Activated CD8-positive, alpha-beta memory T cell treated with anti-CD3 and anti-CD28 coated beads for 4 hours (primary cell): ENCODE results near the gene STYK1.
"Not testable (repeated sequence)": the region's sequence is repeated elsewhere in the genome, so short reads cannot be mapped to it uniquely, and the experiment has no call there.

Experiments
- DNase-seq, 2 donors: peaks; one replicate each; pipeline ENCODE4 v3.0.0-alpha.2; 2020; ENCODE audit warnings: low read depth in 2 of 2

STYK1 gene

GRCh38 chr12:10689146-10689545 lies 15.3 kb upstream of the STYK1 start:
- DNase-seq: no peak

DNA sequence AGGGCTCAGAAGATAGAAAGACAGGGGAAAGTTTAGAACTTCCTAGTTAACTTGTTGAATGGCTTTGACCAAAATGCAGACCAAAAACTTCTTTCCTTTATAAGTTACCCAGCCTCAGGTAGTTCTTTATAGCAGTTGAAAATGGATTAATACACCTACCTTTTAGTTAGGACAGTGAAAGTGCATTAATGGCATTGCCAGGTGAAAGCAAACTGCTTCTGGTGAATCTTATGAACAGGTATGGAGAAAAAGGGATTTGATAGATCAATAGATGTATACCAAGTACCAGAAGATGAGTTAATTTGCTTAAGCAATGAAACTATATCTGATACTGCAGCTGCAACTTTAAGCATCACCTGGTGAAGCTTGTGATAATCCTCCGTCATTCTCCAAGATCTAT lies 14.2 kb upstream of the STYK1 start:
- DNase-seq: no peak

DNA sequence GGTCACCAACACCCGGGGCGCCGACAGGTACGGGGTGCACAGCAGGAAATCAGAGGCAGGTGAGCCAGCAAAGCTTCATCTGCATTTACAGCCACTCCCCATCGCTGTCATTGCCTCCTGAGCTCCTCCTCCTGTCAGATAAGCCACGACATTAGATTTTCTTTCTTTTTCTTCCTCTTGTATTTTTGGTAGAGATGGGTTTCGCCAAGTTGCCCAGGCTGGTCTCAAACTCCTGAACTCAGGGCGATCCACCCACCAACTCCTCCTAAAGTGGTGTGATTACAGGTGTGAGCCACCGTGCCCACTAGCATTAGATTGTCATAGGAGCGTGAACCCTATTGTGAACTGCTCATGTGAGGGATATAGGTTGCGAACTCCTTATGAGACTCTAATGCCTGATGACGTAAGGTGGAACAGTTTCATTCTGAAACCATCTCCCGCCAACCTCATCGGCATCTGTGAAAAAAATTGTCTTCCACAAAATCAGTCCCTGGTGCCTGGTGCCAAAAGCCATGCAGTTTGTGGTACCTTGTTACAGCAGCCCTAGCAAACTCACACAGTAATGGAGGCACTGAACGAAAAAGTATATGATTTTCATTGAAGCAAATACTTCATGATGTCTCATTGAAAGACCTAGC lies 1.5 kb downstream of the STYK1 start:
- no peak for DNase-seq

DNA sequence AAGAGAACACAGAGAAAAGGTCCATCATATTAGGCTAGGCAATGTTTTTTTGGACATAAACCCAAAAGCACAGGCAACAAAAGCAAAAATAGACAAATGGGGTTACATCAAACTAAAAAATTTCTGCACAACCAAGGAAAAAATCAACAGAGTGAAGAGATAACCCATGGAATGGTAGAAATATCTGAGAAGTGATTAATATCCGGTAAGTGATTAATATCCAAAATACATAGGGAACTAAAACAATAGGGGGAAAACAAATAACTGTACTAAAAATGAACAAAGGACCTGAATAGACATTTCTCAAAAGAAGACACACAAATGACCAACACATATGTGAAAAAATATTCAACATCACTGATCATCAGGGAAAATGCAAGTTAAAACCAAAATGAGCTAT lies 4.3 kb downstream of the STYK1 start:
- no peak for DNase-seq

GRCh38 chr12:10668526-10668925 lies 5.3 kb downstream of the STYK1 start:
- no peak for DNase-seq

GRCh38 chr12:10667581-10667980 lies 6.3 kb downstream of the STYK1 start:
- DNase-seq: no peak

- no peak for DNase-seq
Measured at GRCh38 chr12:10664499-10664898, 9.4 kb downstream of the STYK1 start.

GRCh38 chr12:10663869-10664268 lies 10.0 kb downstream of the STYK1 start:
- DNase-seq: no peak

GRCh38 chr12:10661338-10661737 lies 12.5 kb downstream of the STYK1 start:
- DNase-seq: no peak

DNA sequence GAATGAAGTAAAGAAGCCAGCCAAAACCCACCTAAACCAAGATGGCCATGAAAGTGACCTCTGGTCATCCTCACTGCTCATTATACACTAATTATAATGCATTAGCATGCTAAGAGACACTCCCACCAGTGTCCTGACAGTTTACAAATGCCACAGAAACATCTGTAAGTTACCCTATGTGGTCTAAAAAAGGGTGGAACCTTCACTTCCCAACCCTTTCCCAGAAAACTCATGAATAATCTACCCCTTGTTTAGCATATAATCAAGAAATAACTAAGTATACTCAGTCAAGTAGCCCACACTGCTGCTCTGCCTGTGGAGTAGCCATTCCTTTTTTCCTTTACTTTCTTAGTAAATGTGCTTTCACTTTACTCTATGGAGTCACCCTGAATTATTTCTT lies 19.8 kb downstream of the STYK1 start:
- DNase-seq: no peak

DNA sequence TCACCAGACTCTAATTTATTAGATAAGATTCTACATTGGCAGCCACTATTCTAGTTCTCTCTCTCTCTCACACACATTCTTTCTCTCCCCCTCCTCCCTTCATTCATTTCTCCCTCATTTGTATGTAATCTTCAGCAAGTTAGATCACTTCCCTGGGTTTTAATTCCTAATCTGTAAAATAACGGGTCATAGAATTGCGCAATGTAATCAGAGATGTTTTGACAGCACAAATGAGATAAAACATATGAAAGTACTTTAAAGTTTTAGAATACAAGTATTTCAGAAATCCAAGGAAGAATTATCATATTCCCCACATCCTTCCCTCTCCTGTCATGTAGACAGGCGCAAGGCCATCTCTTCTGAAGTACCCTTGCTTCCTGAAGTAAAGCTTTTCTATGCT lies 21.7 kb downstream of the STYK1 start:
- no peak for DNase-seq

DNA sequence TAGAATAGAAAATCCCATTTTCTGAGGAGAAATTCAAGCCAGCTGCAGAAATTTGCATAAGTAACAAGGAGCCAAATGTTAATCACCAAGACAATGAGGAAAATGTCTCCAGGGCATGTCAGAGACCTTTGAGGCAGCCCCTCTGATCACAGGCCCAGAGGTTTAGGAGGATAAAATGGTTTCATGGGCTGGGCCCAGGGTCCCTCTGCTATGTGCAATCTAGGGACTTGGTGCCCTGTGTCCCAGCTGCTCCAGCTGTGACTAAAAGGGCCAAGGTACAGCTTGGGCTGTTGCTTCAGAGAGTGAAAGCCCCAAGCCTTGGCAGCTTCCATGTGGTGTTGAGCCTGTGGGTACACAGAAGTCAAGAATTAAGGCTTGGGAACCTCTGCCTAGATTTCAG lies 27.3 kb downstream of the STYK1 start:
- DNase-seq: not testable (repeated sequence)

DNA sequence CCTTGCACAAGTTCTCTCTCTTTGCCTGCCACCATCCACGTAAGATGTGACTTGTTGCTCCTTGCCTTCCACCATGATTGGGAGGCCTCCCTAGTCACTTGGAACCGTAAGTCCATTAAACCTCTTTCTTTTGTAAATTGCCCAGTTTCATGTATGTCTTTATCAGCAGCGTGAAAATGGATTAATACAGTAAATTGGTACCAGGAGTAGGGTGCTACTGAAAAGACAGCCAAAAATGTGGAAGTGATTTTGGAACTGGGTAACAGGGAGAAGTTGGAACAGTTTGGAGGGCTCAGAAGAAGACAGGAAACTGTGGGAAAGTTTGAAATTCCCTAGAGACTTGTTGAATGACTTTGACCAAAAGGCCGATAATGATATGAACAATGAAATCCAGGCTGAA lies 27.9 kb downstream of the STYK1 start:
- DNase-seq: no peak

DNA sequence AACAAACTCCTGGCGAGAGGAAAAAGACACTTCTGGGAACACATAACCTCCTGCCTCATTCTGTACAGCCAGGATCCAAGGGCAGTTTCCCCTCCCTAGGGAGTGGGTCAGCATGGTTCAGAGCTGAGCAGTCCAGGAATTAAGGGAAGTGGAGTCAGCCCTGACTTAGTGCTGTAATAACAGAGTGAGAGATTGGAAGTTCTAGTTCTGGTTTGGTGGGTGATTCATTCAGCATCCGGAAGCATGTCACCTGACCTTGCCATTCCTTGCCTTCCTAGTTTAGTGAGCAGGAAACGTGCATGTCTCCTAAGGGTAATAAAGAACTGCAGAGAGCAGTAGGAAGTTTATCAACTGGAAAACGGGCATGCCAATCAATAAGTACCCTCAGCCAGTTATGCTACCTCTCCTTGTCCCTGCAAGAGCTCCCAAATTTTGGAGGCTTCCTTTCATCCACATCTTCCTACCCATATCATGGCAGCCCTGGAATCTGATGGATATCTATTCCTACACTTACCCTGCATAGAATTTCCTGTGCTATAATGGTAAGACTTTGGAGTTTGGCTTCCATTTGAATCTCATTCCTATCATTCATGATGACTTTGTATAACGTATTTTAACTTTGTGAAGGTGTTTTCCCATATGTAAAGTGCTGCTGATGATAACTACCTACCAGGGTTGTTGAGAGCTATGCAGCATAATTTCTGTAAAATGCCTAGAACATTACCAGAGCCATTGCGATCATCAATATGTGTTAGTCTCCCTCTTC lies 31.9 kb downstream of the STYK1 start:
- no peak for DNase-seq

GRCh38 chr12:10638728-10639127 lies 35.1 kb downstream of the STYK1 start:
- DNase-seq: no peak

GRCh38 chr12:10636611-10637010 lies 37.2 kb downstream of the STYK1 start:
- no peak for DNase-seq

DNA sequence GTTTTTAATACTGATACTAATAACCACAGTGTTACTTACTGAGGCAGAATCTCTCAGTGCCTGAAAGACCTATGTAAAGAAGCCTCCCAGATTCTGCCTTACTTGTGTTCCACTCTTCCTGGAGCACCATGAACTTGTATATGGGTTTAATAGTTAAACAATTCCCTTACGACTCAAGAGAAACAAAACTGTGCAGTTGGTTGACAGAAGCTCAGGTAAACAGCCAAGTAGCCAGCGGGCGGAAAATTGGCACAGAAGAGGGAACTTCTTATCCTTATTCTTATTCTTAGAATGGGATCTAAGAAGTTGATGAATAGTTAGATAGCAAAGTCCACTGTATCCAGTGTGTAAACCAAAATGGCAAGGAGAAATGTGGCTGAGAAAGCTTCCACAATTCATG lies 37.7 kb downstream of the STYK1 start:
- DNase-seq: no peak

DNA sequence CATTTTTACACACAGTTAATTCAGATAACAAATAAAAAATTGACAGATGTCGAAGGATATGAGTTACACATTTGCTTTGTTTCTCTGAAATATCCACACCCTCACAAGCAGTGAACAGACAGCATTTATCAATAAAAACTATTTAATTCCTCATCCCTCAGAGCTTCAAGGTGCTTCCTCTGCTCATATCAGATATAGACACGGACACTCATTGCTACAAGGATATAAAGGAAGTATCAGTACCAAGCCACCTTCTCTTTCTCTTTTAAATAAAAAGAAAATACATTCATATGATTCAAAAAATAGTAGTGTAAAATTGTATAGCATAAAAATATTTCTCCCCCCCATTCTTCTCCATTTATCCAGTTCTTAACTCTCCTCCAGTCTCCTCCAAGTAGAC lies 38.5 kb downstream of the STYK1 start:
- no peak for DNase-seq

DNA sequence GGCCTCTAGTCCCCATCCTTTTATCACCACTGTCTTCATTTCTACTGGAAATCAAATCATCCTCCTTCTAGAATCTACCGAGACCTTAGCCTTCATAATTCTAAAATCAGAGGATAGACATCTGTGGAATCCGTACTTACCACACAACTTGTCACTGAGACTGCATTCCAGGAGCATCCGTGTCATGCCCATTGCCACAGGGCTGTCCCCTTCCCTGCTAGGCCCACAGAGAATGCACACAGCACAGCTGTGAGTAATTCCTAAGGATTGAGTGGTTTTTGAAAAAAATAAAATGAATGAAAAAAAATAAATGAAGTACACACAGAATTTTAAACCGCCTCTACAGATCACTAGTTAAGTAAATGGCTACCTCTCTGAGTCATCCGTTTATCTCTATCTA lies 39.4 kb downstream of the STYK1 start:
- no peak for DNase-seq

GRCh38 chr12:10633541-10633940 lies 40.3 kb downstream of the STYK1 start:
- DNase-seq: no peak

DNA sequence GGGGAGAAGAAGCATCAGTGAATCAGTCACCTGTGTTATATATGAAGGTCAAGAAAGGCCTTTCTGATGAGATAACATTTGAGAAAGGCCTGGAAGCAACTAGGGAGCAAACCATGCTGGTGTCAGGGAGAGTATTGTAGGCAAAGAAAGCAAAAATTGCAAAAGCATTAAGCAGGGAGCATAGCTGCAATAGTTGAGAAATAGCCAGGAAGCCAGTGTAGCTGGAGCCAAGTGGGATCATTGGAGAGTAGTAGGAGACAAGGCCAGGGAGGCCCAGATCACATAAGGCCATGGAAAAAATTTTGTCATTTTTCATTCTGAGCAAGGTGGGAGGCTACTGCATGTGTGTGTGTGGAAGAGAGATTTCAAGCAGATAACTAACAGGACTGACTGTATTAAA lies 41.6 kb downstream of the STYK1 start:
- DNase-seq: no peak

DNA sequence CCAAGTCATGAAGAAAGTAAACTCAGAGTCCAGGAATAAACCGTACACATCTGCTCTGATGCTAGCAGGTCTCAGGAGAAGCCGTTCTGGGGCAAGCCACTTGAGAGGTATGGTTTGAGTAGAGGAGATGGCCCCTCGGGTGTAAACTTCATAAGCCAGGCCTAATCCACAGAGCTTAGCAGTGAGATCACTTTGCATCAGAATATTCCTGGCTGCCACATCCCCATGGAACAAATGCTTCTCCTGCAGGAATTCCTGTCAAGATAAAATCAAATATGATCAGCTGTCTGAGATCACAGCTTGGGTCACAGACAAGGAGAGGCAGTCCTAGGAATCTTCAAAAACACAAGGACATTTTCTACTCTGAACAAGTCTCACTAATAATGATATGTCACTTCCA lies 49.2 kb downstream of the STYK1 start:
- DNase-seq: no peak

DNA sequence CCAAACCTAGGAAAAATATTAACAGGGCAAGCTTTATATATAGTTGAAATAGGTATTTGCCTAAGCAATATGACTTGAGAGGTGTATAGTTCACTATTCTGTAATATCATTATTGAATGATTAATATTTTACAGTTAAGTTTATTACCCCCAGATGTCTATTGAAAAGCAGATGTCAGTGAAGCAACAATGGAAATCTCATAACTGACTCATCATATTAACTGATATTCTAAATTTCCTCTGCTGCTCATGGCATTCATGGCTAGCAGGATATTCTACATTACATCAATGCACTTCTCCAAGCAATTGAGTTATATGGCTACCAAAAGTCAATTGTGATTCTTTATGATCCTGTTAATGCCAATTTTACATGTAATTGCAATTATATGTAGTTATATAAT lies 50.7 kb downstream of the STYK1 start:
- DNase-seq: no peak

DNA sequence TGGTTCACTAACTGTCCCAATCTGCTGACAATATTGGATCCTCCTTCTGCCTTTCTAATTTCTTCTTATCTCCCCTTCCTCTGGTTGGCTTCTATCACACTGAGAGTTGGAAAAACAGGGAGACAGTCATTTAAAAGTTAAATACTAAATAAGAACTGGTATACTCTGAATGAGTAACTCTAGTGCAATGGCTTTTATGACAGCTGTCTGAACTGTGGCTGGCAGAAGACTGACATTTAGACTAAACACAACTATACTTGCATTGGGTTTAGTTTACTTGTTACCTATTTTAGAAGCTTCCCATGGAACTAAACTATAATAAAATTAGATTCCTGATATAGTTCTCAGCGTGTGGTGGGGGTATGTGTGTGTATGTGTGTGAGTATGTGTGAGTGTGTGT lies 52.6 kb downstream of the STYK1 start:
- DNase-seq: no peak
